ENCODE results near the gene UBTD1. TPM values are rescaled to one million over a fixed set of nuclear protein-coding genes. Genes with fewer than 3 reads are reported as not detected.

Gene UBTD1
- total RNA-seq, 1 donor, result 30.2 TPM

DNA sequence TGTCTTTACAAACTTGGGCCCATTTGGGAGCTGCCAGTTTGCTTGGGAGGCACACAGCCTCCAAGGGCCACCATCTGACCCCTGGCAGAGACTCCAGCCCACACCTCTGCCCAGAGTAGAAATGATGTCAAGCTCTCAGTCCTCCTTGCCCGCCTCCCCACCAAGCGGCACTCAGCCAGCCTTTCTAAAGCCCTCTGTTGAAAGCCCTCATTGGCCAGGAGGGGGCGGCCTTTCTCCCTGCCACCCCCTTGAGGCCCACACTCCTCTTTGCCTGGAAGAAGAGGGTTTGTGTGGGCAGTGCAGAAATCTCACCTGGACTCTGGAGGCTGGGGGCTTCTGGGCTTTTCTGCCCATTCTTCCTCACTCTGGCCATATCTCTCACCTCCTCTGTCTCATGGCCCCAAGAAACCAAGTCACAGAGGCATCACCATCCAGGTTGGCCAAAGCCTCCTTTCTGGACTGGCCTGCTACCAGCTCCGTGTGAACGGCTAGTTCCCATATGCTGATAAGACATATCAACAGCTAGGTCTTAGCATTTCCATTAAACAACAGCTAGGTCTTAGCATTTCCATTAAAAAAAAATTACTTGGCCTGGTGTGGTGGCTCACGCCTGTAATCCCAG lies 36.1 kb downstream of the UBTD1 start:
- H3K4me3 ChIP-seq (ENCODE audit: low read depth, low read length), result no peak overlapping the region
- TF ChIP-seq, protein P1, sequence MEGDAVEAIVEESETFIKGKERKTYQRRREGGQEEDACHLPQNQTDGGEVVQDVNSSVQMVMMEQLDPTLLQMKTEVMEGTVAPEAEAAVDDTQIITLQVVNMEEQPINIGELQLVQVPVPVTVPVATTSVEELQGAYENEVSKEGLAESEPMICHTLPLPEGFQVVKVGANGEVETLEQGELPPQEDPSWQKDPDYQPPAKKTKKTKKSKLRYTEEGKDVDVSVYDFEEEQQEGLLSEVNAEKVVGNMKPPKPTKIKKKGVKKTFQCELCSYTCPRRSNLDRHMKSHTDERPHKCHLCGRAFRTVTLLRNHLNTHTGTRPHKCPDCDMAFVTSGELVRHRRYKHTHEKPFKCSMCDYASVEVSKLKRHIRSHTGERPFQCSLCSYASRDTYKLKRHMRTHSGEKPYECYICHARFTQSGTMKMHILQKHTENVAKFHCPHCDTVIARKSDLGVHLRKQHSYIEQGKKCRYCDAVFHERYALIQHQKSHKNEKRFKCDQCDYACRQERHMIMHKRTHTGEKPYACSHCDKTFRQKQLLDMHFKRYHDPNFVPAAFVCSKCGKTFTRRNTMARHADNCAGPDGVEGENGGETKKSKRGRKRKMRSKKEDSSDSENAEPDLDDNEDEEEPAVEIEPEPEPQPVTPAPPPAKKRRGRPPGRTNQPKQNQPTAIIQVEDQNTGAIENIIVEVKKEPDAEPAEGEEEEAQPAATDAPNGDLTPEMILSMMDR (IDR thresholded peaks at IDR 0.05; ENCODE audit: insufficient read depth, low read depth, low read length), result peak; percentile 59
- DNase-seq (ENCODE audit: low read depth), result peak; percentile 30

DNA sequence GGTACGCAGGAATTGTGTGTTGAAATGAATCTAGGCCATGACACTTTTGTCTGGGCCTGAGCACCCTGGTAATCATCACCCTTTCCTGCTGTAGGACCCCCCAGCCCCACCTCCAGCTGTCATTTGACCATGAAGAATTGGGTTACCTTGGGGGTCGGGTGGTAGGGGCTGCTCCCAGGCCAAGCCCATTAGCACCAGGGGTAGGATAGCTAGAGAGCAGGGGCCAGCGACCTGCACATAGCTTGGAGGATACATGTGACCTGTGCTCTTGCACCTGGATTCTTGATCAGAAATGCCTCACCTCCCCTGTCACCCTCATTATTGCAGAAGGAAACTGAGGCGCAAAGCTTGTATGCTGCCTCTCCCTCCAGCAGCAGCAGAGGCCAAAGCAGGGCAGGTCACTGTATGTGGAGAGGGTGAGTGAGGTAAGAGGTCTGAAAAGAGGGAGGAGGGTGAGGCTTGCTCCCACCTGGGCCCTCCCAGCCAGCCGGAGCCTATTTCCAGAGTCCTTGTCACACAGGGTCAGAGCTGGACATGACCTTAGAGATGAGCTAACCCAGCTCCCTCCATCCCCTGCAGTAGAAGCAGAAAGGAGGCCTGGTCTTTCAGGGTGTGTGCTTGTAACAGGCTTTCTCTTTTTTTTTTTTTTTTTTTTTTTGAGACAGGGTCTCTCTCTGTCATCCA lies 38.6 kb downstream of the UBTD1 start:
- no peak for DNase-seq (ENCODE audit: low read depth)
- TF ChIP-seq, protein P1 (IDR thresholded peaks at IDR 0.05; ENCODE audit: insufficient read depth, low read depth, low read length), result no peak
- H3K4me3 ChIP-seq (ENCODE audit: low read depth, low read length), result no peak overlapping the region

DNA sequence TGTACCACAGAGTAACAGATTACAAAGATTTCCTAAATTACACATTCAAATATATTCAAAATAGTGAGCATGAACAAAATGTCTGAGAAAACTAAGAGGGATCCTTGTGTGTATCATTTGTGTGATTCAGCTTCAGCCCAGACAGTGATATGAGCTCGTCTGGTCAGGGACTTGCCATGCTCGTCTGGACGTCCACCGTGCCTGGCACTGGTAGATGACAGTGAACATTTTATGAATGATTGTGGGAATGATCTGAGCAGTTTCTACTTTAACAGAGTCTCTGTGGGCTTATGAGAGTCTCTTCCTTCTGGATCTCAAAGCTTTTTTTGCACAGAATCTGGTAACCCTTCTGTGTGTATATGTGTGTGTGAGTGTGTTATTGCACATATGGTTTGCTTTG lies 39.7 kb downstream of the UBTD1 start:
- DNase-seq (ENCODE audit: low read depth), result peak; percentile 40
- TF ChIP-seq, protein P1 (IDR thresholded peaks at IDR 0.05; ENCODE audit: insufficient read depth, low read depth, low read length), result no peak
- H3K4me3 ChIP-seq (ENCODE audit: low read depth, low read length), result no peak overlapping the region

DNA sequence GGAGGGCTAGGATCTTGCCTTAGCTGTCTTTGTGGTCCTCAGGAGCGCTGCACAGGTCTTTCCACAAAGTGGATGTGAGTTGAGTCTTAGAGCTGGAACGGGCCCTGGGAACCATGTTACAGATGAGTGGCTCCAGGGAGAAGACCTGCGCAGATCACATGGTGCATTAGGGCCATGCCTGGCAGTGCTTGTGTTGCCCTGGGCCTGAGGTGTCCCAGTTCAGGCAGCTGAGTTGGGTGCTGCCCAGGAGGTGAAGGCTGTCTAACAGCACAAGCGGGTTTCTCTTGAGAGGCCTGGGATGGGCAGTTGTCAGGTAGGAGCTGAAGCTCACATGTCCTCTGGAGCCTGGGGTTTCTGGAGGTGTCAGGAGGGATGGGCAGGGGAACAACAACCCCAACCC lies 40.1 kb downstream of the UBTD1 start:
- no peak for DNase-seq (ENCODE audit: low read depth)
- H3K4me3 ChIP-seq (ENCODE audit: low read depth, low read length), result no peak overlapping the region
- TF ChIP-seq, protein P1 (IDR thresholded peaks at IDR 0.05; ENCODE audit: insufficient read depth, low read depth, low read length), result no peak

DNA sequence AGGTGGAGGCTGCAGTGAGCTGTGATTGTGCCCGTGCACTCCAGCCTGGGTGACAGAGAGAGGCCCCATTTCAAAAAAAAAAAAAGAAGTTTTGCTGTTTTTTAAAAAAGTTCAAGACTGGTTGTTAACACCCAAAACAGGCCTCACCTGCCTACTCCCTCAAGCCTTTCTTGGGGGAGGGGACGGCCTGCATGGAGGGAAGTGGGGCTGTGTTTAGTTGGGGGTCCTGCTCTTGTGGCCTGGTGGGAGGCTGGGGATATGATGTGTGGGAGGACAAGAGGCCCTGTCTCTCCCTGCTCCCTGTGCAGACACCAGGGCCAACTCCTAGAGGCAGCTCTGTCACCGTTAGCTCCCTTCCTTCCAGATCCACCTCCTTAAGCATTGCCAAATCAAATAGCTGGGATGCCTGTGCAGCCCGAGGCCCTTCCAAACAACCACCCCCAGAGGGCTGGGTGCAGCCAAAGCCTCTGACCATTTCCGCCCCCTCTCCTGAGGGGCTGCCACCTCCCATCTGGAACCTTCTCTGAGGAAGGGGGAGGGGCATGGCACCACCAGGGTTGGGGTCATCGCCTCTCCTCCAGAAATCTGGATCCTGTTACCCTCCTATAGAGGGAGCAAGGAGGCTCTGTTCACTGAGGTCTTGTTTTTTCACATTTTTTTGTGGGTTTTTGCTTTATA lies 40.9 kb downstream of the UBTD1 start:
- DNase-seq (ENCODE audit: low read depth), result peak; percentile 79
- no peak overlapping the region for H3K4me3 ChIP-seq (ENCODE audit: low read depth, low read length)
- TF ChIP-seq, protein P1 (IDR thresholded peaks at IDR 0.05; ENCODE audit: insufficient read depth, low read depth, low read length), result peak; percentile 49

DNA sequence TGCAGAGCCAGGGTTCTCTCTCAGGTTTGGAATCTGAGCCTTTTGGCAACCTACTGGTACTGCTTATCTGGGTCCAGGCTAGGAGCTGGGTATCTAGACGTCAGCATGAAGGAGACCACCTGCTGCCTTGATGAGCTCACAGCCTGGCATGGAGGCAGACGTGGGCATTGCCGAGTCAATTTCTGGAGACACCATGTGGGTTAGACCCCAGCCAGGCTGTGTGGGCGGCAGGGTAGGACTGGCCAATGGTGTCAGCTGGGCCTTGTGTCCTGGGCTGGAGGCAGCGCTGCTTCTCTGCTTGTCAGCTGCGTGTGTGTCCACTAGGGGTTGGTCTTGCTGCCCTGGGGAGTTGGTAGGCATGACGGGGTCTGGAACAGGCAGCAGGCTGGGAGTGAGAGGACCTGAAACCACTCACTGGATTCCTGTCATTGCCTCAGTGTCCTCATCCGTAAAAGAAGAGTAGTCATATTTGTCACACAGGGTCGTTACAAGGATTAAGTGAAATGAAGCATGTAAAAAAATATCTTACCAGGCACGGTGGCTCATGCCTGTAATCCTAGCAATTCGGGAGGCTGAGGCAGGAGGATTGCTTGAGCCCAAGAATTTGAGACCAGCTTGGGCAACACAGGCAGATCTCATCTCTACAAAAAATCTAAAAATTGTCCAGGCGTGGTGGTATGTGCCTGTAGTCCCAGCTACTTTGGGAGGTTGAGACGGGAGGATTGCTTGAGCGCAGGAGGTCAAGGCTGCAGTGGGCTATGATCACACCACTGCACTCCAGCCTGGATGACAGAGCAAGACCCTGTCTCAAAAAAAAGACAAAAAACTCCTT lies 42.2 kb downstream of the UBTD1 start:
- TF ChIP-seq, protein P1 (IDR thresholded peaks at IDR 0.05; ENCODE audit: insufficient read depth, low read depth, low read length), result no peak
- no peak for DNase-seq (ENCODE audit: low read depth)
- H3K4me3 ChIP-seq (ENCODE audit: low read depth, low read length), result no peak overlapping the region

Data from fibroblast of villous mesenchyme (primary cell).